CD4-positive, CD25-positive, alpha-beta regulatory T cell (primary cell): ENCODE results near the gene TRPC1. TPM values are rescaled to one million over a fixed set of nuclear protein-coding genes. Genes with fewer than 3 reads are reported as not detected.
"Not testable (repeated sequence)": the region's sequence is repeated elsewhere in the genome, so short reads cannot be mapped to it uniquely, and the experiment has no call there.

Experiments
- ATAC-seq, 2 donors: fragments of 150-1000 bp; cut with Tn5 transposase; one replicate each; pipeline ENCODE4 v1.10.0; 2021; ENCODE audit warnings: low read depth in 2 of 2, moderate number of reproducible peaks in 2 of 2, moderate library complexity in 1 of 2
- DNase-seq, 3 donors: peaks; one replicate each; pipeline versions ENCODE4 v3.0.0 to v3.0.0-alpha.2; 2012 to 2022; ENCODE audit warnings: mixed read lengths in 1 of 3
- H3K27ac ChIP-seq: one replicate; pipeline ENCODE4 v1.7.0; 2013; ENCODE audit warnings: mild to moderate bottlenecking, low read length; ENCODE audit not compliant: insufficient read depth, poor library complexity, severe bottlenecking
- H3K27me3 ChIP-seq: one replicate; pipeline ENCODE4 v1.7.0; 2013; ENCODE audit warnings: low read length; ENCODE audit not compliant: control insufficient read depth, insufficient read depth
- H3K36me3 ChIP-seq: one replicate; pipeline ENCODE4 v1.7.0; 2013; ENCODE audit warnings: mild to moderate bottlenecking, low read length, moderate library complexity; ENCODE audit not compliant: control insufficient read depth, insufficient read depth
- H3K4me1 ChIP-seq: 2 replicates; pipeline ENCODE4 v1.7.0; 2013; ENCODE audit warnings: mild to moderate bottlenecking, low read length; ENCODE audit not compliant: insufficient read depth, control insufficient read depth, poor library complexity, severe bottlenecking
- H3K4me3 ChIP-seq: one replicate; pipeline ENCODE4 v1.7.0; 2013; ENCODE audit warnings: low read depth, mild to moderate bottlenecking, low read length, moderate library complexity
- H3K9me3 ChIP-seq, 2 experiments: 1 replicate in 1 of 2; 2 replicates in 1 of 2; pipeline ENCODE4 v1.7.0; 2013; ENCODE audit warnings: low read length in 2 of 2, mild to moderate bottlenecking in 1 of 2, moderate library complexity in 1 of 2; ENCODE audit not compliant: control insufficient read depth in 2 of 2
- H3K27ac Mint-ChIP-seq, 3 donors: one replicate each; pipeline ENCODE4 v1.8.0; 2020 to 2022; ENCODE audit warnings: mild to moderate bottlenecking in 3 of 3, mixed read lengths in 3 of 3, moderate library complexity in 2 of 3
- H3K27me3 Mint-ChIP-seq: one replicate; pipeline ENCODE4 v1.8.0; 2022; ENCODE audit warnings: mild to moderate bottlenecking, mixed read lengths
- H3K36me3 Mint-ChIP-seq: one replicate; pipeline ENCODE4 v1.8.0; 2020; ENCODE audit warnings: mixed read lengths
- H3K4me1 Mint-ChIP-seq, 4 donors: one replicate each; pipeline ENCODE4 v1.8.0; 2020 to 2022; ENCODE audit warnings: mixed read lengths in 4 of 4, mild to moderate bottlenecking in 1 of 4
- H3K4me3 Mint-ChIP-seq, 4 donors: one replicate each; pipeline ENCODE4 v1.8.0; 2020 to 2022; ENCODE audit warnings: mild to moderate bottlenecking in 4 of 4, mixed read lengths in 4 of 4, moderate library complexity in 3 of 4
- H3K9me3 Mint-ChIP-seq, 7 donors: one replicate each; pipeline ENCODE4 v1.8.0; 2020 to 2022; ENCODE audit warnings: mixed read lengths in 7 of 7, mild to moderate bottlenecking in 3 of 7, moderate library complexity in 2 of 7
- polyA plus RNA-seq, 4 donors: library from polyadenylated mRNA; unstranded; fragments of 300-500 nt; fragmentation: Illumina TruSeq; gene quantifications; one replicate each; pipeline ENCODE4 v1.2.3, GENCODE V29; 2021
- total RNA-seq: library from RNA; stranded (reverse); gene quantifications from one replicate; pipeline ENCODE4 v1.2.3, GENCODE V29; 2022

TRPC1 gene
- total and polyA plus RNA-seq, 5 donors from 2014 or later = 0.24 to 1.6 (median 0.78) TPM

- not testable (repeated sequence) for H3K4me3 ChIP-seq, H3K36me3 Mint-ChIP-seq, DNase-seq, H3K9me3 ChIP-seq, H3K4me3 Mint-ChIP-seq, H3K27me3 Mint-ChIP-seq, H3K9me3 Mint-ChIP-seq, H3K27me3 ChIP-seq, H3K4me1 ChIP-seq, H3K27ac Mint-ChIP-seq, H3K27ac ChIP-seq, ATAC-seq, H3K4me1 Mint-ChIP-seq, H3K36me3 ChIP-seq
Observed at GRCh38 chr3:142752605-142753004, 28.8 kb downstream of the TRPC1 start.

DNA sequence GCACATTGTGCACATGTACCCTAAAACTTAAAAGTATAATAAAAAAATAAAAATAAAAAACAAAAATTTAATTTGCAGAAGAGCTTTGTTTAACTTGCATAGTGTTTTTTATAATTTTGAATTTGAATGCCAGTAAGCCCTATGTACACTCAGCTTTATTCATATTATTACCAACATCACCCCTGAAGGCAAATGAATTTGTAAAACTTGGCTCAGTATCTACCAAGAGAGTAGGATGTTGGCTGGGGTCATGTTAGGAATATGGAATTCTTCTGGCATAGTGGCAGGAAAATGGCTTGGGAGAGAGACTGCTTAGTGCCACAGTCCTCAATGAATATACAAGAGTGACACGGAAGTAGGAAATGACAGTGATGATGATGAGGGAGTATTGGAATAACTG lies 30.7 kb downstream of the TRPC1 start:
- no peaks in the 10 kb centered on the region for H3K36me3 ChIP-seq
- peaks cover 0 to 9% (median 2%) of the 10 kb centered on the region in 7 donors for H3K9me3 Mint-ChIP-seq
- H3K36me3 Mint-ChIP-seq = peaks cover 7% of the 10 kb centered on the region
- H3K9me3 ChIP-seq = no peaks in the 10 kb centered on the region
- H3K27me3 Mint-ChIP-seq = no peaks in the 10 kb centered on the region
- no peak overlapping the region for H3K27ac Mint-ChIP-seq
- H3K4me3 ChIP-seq = no peak overlapping the region
- no peak overlapping the region for H3K4me3 Mint-ChIP-seq
- ATAC-seq (no peak), DNase-seq (no peak)
- H3K27me3 ChIP-seq = no peaks in the 10 kb centered on the region
- no peak overlapping the region for H3K27ac ChIP-seq
- H3K4me1 Mint-ChIP-seq = no peaks in the 10 kb centered on the region
- no peaks in the 10 kb centered on the region for H3K4me1 ChIP-seq

DNA sequence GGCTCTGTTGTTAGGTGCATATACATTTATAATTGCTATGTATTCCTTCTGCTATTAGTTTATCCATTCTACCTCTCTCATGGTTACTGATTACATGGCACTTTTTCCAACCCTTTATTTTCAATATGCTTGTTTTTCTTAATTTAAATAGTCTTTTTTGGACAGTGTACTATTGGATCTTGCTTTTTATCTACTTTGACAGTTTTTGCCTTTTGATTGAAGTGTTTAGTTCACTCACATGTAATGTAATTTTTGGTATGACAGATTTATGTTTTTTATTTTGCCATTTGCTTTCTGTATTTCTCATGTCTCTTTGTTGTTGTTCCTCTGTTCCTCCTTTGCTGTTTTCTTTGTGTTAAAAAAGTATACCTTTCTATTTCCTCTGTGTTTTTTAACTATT lies 44.5 kb downstream of the TRPC1 start:
- H3K36me3 Mint-ChIP-seq = peaks cover 28% of the 10 kb centered on the region
- peaks cover 0 to 11% (median 4%) of the 10 kb centered on the region in 7 donors for H3K9me3 Mint-ChIP-seq
- ATAC-seq (no peak), DNase-seq (no peak)
- peaks cover 10% of the 10 kb centered on the region for H3K27me3 Mint-ChIP-seq
- no peaks in the 10 kb centered on the region for H3K27me3 ChIP-seq
- H3K36me3 ChIP-seq = no peaks in the 10 kb centered on the region
- H3K4me3 ChIP-seq = no peak overlapping the region
- H3K27ac Mint-ChIP-seq = no peak overlapping the region
- H3K4me1 Mint-ChIP-seq = peaks cover 0 to 4% (median 0%) of the 10 kb centered on the region in 4 donors
- no peak overlapping the region for H3K27ac ChIP-seq
- H3K4me1 ChIP-seq = no peaks in the 10 kb centered on the region
- H3K9me3 ChIP-seq = peaks cover 4 to 6% of the 10 kb centered on the region in 2 experiments
- no peak overlapping the region for H3K4me3 Mint-ChIP-seq

- no peaks in the 10 kb centered on the region for H3K9me3 ChIP-seq
- no peak overlapping the region for H3K4me3 ChIP-seq
- H3K27ac ChIP-seq = no peak overlapping the region
- DNase-seq = no peak
- peaks cover 2% of the 10 kb centered on the region for H3K27me3 Mint-ChIP-seq
- H3K36me3 Mint-ChIP-seq = peaks cover 14% of the 10 kb centered on the region
- no peaks in the 10 kb centered on the region for H3K27me3 ChIP-seq
- no peaks in the 10 kb centered on the region for H3K36me3 ChIP-seq
- no peak overlapping the region for H3K27ac Mint-ChIP-seq
- H3K4me1 Mint-ChIP-seq = no peaks in the 10 kb centered on the region
- no peak overlapping the region for H3K4me3 Mint-ChIP-seq
- no peak for ATAC-seq
- H3K9me3 Mint-ChIP-seq = peaks cover 0 to 5% (median 0%) of the 10 kb centered on the region in 7 donors
- no peaks in the 10 kb centered on the region for H3K4me1 ChIP-seq
Observed at GRCh38 chr3:142777927-142778326, 54.1 kb downstream of the TRPC1 start.

DNA sequence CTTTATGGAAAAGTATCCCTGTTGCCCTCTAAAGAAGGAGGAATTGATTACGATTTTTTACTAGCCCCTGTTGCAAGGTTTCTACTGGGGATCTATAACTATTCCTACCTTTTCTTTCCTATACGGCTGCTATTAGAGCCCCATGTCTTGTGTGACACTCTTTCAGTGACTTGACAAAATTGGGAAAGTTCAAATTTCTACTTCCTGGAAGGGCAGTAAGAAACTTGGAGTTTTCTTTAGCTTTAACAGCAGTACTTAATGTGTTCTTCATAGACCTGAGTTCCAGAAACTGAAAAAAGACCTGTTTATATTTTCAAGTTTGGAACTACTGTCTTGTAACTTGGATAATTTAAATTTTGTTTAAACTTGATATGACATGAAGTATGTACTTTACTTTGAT lies 54.7 kb downstream of the TRPC1 start:
- Histone ChIP-seq H3K4me3 (no peak overlapping the region), H3K27ac (no peak overlapping the region), H3K9me3 (no peaks in the 10 kb centered on the region), H3K27me3 (no peaks in the 10 kb centered on the region), H3K4me1 (no peaks in the 10 kb centered on the region), H3K36me3 (no peaks in the 10 kb centered on the region)
- DNase-seq = no peak
- no peak overlapping the region for H3K27ac Mint-ChIP-seq
- peaks cover 10% of the 10 kb centered on the region for H3K36me3 Mint-ChIP-seq
- no peaks in the 10 kb centered on the region for H3K27me3 Mint-ChIP-seq
- H3K4me1 Mint-ChIP-seq = no peaks in the 10 kb centered on the region
- peaks cover 0 to 5% (median 0%) of the 10 kb centered on the region in 7 donors for H3K9me3 Mint-ChIP-seq
- ATAC-seq = no peak
- no peak overlapping the region for H3K4me3 Mint-ChIP-seq

- no peak overlapping the region for H3K27ac Mint-ChIP-seq
- Histone ChIP-seq H3K27ac (no peak overlapping the region), H3K4me1 (no peaks in the 10 kb centered on the region), H3K36me3 (no peaks in the 10 kb centered on the region), H3K27me3 (no peaks in the 10 kb centered on the region), H3K9me3 (no peaks in the 10 kb centered on the region), H3K4me3 (no peak overlapping the region)
- no peaks in the 10 kb centered on the region for H3K4me1 Mint-ChIP-seq
- ATAC-seq (no peak), DNase-seq (no peak)
- no peaks in the 10 kb centered on the region for H3K27me3 Mint-ChIP-seq
- H3K9me3 Mint-ChIP-seq = peaks cover 0 to 1% (median 0%) of the 10 kb centered on the region in 7 donors
- peaks cover 10% of the 10 kb centered on the region for H3K36me3 Mint-ChIP-seq
- no peak overlapping the region for H3K4me3 Mint-ChIP-seq
Observed at GRCh38 chr3:142779591-142779990, 55.8 kb downstream of the TRPC1 start.

GRCh38 chr3:142782616-142783015 lies 58.8 kb downstream of the TRPC1 start:
- Histone ChIP-seq H3K9me3 (no peaks in the 10 kb centered on the region), H3K27ac (no peak overlapping the region), H3K4me3 (no peak overlapping the region), H3K4me1 (no peaks in the 10 kb centered on the region), H3K36me3 (no peaks in the 10 kb centered on the region), H3K27me3 (no peaks in the 10 kb centered on the region)
- H3K27ac Mint-ChIP-seq = no peak overlapping the region
- no peak overlapping the region for H3K4me3 Mint-ChIP-seq
- H3K36me3 Mint-ChIP-seq = peaks cover 13% of the 10 kb centered on the region
- peak in 1 of 3 donors; percentile 2 for DNase-seq
- H3K4me1 Mint-ChIP-seq = no peaks in the 10 kb centered on the region
- ATAC-seq = no peak
- no peaks in the 10 kb centered on the region for H3K27me3 Mint-ChIP-seq
- H3K9me3 Mint-ChIP-seq = peaks cover 0 to 1% (median 0%) of the 10 kb centered on the region in 7 donors

DNA sequence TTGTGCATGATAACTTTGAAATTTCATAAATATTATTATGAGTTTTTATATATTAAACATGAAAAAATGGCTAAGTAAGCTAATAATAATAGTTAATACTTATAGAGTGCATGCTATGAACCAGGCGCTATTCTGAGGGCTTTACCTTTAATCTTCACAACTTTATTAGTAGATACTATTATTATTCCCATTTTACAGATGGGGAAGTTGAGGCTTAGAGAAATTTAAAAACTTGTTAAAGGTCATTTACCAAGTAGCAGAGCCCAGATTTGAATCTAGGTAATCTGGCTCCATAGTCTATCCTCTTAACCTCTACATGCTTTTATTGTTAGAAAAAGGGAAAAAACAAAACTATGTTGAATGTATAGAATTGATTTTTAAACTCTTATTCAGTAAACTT lies 60.4 kb downstream of the TRPC1 start:
- Histone ChIP-seq H3K4me3 (no peak overlapping the region), H3K9me3 (no peaks in the 10 kb centered on the region), H3K36me3 (no peaks in the 10 kb centered on the region), H3K27ac (no peak overlapping the region), H3K4me1 (no peaks in the 10 kb centered on the region), H3K27me3 (no peaks in the 10 kb centered on the region)
- Mint-ChIP-seq H3K9me3 (peaks cover 0 to 1% (median 0%) of the 10 kb centered on the region in 7 donors), H3K36me3 (peaks cover 13% of the 10 kb centered on the region), H3K27ac (no peak overlapping the region), H3K4me3 (no peak overlapping the region), H3K4me1 (no peaks in the 10 kb centered on the region), H3K27me3 (peaks cover 4% of the 10 kb centered on the region)
- DNase-seq (no peak), ATAC-seq (no peak)
